HG03575 (cell line): ENCODE results near the gene PDE1A.
"Not testable (repeated sequence)": the region's sequence is repeated elsewhere in the genome, so short reads cannot be mapped to it uniquely, and the experiment has no call there.

Source experiments
- ATAC-seq: cut with Tn5 transposase; IDR thresholded peaks from one replicate; pipeline ENCODE4 v1.9.1; 2021; ENCODE audit not compliant: unreplicated experiment, insufficient number of reproducible peaks, low FRiP score; ENCODE audit errors: extremely low read depth

Gene PDE1A

GRCh38 chr2:182415771-182416170, 11.1 kb downstream of the PDE1A start:
- ATAC-seq, result no peak

- no peak for ATAC-seq
Measured at GRCh38 chr2:182412858-182413257, 14.0 kb downstream of the PDE1A start.

- no peak for ATAC-seq
Measured at GRCh38 chr2:182410120-182410519, 16.7 kb downstream of the PDE1A start.

GRCh38 chr2:182406221-182406620, 20.6 kb downstream of the PDE1A start:
- no peak for ATAC-seq

GRCh38 chr2:182404975-182405561, 21.8 kb downstream of the PDE1A start:
- ATAC-seq, result no peak

- no peak for ATAC-seq
Measured at GRCh38 chr2:182404092-182404491, 22.7 kb downstream of the PDE1A start.

GRCh38 chr2:182393270-182393760, 33.5 kb downstream of the PDE1A start:
- ATAC-seq, result no peak

- ATAC-seq, result no peak
Measured at GRCh38 chr2:182391443-182391842, 35.4 kb downstream of the PDE1A start.

- not testable (repeated sequence) for ATAC-seq
Measured at GRCh38 chr2:182386267-182386880, 40.5 kb downstream of the PDE1A start.

GRCh38 chr2:182384860-182385259, 42.0 kb downstream of the PDE1A start:
- no peak for ATAC-seq

- no peak for ATAC-seq
Measured at GRCh38 chr2:182381225-182381624, 45.6 kb downstream of the PDE1A start.

GRCh38 chr2:182379241-182379640, 47.6 kb downstream of the PDE1A start:
- no peak for ATAC-seq

- no peak for ATAC-seq
Measured at GRCh38 chr2:182378759-182379158, 48.1 kb downstream of the PDE1A start.

GRCh38 chr2:182377467-182377866, 49.4 kb downstream of the PDE1A start:
- no peak for ATAC-seq

- ATAC-seq, result no peak
Measured at GRCh38 chr2:182375862-182376261, 51.0 kb downstream of the PDE1A start.

- ATAC-seq, result no peak
Measured at GRCh38 chr2:182372661-182373060, 54.2 kb downstream of the PDE1A start.

GRCh38 chr2:182368996-182369395, 57.8 kb downstream of the PDE1A start:
- no peak for ATAC-seq

- no peak for ATAC-seq
Measured at GRCh38 chr2:182368446-182368845, 58.4 kb downstream of the PDE1A start.

GRCh38 chr2:182367401-182367800, 59.4 kb downstream of the PDE1A start:
- no peak for ATAC-seq

- ATAC-seq, result no peak
Measured at GRCh38 chr2:182366628-182367027, 60.2 kb downstream of the PDE1A start.

GRCh38 chr2:182365855-182366254, 61.0 kb downstream of the PDE1A start:
- ATAC-seq, result no peak
